Measurements from ENCODE around the gene TLL1. TPM values are rescaled to one million over a fixed set of nuclear protein-coding genes. Genes with fewer than 3 reads are reported as not detected.

The TLL1 gene
- total RNA-seq, 2 donors from 2014 or later: 3.4 to 3.6 TPM

GRCh38 chr4:165909947-165910346, 36.9 kb downstream of the TLL1 start:
- H3K36me3 ChIP-seq (replicated peaks in 1 of 2; ENCODE audit: insufficient read depth in 1 of 2, low read depth in 2 of 2): no peaks in the 10 kb centered on the region
- H3K9me3 ChIP-seq: no peaks in the 10 kb centered on the region
- DNase-seq (no peak), ATAC-seq (no peak)
- 86 to 90% methylated on average over 2 of the region's 2 CpGs for WGBS, 2 donors
- no peaks in the 10 kb centered on the region for H3K4me1 ChIP-seq
- H3K4me3 ChIP-seq: no peak overlapping the region
- H3K27ac ChIP-seq: no peak overlapping the region
- no peak for TF ChIP-seq POLR2A (IDR thresholded peaks at IDR 0.05)
- no peaks in the 10 kb centered on the region for H3K27me3 ChIP-seq
- intact Hi-C loops (cut with DNase I): no loop called here

GRCh38 chr4:165915215-165915614, 42.2 kb downstream of the TLL1 start:
- intact Hi-C loops (cut with DNase I): no loop called here
- Histone ChIP-seq H3K27ac (no peak overlapping the region), H3K9me3 (no peaks in the 10 kb centered on the region), H3K27me3 (no peaks in the 10 kb centered on the region), H3K4me1 (no peaks in the 10 kb centered on the region), H3K36me3 (replicated peaks in 1 of 2; ENCODE audit: insufficient read depth in 1 of 2, low read depth in 2 of 2) (no peaks in the 10 kb centered on the region), H3K4me3 (no peak overlapping the region)
- TF ChIP-seq CTCF (IDR thresholded peaks at IDR 0.05) (no peak), POLR2A (IDR thresholded peaks at IDR 0.05) (no peak)
- WGBS, 2 donors: 63 to 73% methylated on average over 3 of the region's 3 CpGs
- DNase-seq (no peak), ATAC-seq (no peak)

GRCh38 chr4:165921546-165921945, 48.5 kb downstream of the TLL1 start:
- Histone ChIP-seq H3K4me3 (no peak overlapping the region), H3K27me3 (no peaks in the 10 kb centered on the region), H3K9me3 (no peaks in the 10 kb centered on the region), H3K36me3 (replicated peaks in 1 of 2; ENCODE audit: insufficient read depth in 1 of 2, low read depth in 2 of 2) (no peaks in the 10 kb centered on the region), H3K4me1 (peaks cover 6% of the 10 kb centered on the region), H3K27ac (no peak overlapping the region)
- DNase-seq (no peak), ATAC-seq (no peak)
- no peak for TF ChIP-seq POLR2A (IDR thresholded peaks at IDR 0.05)
- TF ChIP-seq CTCF (IDR thresholded peaks at IDR 0.05): no peak
- 51 to 53% methylated on average over 3 of the region's 3 CpGs for WGBS, 2 donors
- intact Hi-C loops (cut with DNase I): no loop called here

GRCh38 chr4:165922747-165923146, 49.7 kb downstream of the TLL1 start:
- Histone ChIP-seq H3K27ac (no peak overlapping the region), H3K36me3 (replicated peaks in 1 of 2; ENCODE audit: insufficient read depth in 1 of 2, low read depth in 2 of 2) (no peaks in the 10 kb centered on the region), H3K4me3 (no peak overlapping the region), H3K27me3 (no peaks in the 10 kb centered on the region), H3K9me3 (no peaks in the 10 kb centered on the region), H3K4me1 (peaks cover 6% of the 10 kb centered on the region)
- TF ChIP-seq POLR2A (IDR thresholded peaks at IDR 0.05): no peak
- no peak for TF ChIP-seq CTCF (IDR thresholded peaks at IDR 0.05)
- ATAC-seq: no peak
- no peak for DNase-seq
- intact Hi-C loops (cut with DNase I): no loop called here

- intact Hi-C loops (cut with DNase I): no loop called here
- Histone ChIP-seq H3K4me1 (peaks cover 23% of the 10 kb centered on the region), H3K27me3 (no peaks in the 10 kb centered on the region), H3K4me3 (no peak overlapping the region), H3K36me3 (replicated peaks in 1 of 2; ENCODE audit: insufficient read depth in 1 of 2, low read depth in 2 of 2) (no peaks in the 10 kb centered on the region), H3K9me3 (no peaks in the 10 kb centered on the region), H3K27ac (no peak overlapping the region)
- ATAC-seq: no peak
- 84 to 91% methylated on average over 6 of the region's 6 CpGs for WGBS, 2 donors
- DNase-seq: no peak
- TF ChIP-seq POLR2A (IDR thresholded peaks at IDR 0.05) (no peak), CTCF (IDR thresholded peaks at IDR 0.05) (no peak)
Observed at GRCh38 chr4:165926307-165926706, 53.3 kb downstream of the TLL1 start.

Data from body of pancreas (tissue), 4 donors.